Kidney capillary endothelial cell (primary cell): ENCODE results near the gene PGR.
"Not testable (repeated sequence)": the region's sequence is repeated elsewhere in the genome, so short reads cannot be mapped to it uniquely, and the experiment has no call there.

Source experiments
- DNase-seq: peaks from one replicate; pipeline ENCODE4 v3.0.0-alpha.2; 2018; ENCODE audit warnings: low spot score

PGR gene

DNA sequence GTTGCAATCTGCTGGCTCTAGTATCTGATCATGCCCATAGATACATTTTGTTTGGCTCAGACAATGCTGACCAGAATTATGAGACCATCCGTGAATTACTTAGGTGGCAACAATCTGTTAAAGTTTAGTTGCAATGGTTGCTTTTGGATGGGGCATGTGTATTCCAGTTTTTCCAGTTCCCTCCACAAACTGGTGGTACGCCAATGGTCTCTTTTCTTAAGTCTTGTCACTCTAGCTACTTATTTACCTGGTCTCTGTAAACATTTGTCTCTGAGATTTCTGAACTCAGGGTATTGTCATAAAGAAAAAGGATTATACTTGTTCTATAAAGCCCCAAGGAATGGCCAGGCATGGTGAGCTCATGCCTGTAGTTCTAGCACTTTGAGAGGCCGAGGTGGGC is 65.9 kb downstream of the PGR start:
- DNase-seq = no peak

DNA sequence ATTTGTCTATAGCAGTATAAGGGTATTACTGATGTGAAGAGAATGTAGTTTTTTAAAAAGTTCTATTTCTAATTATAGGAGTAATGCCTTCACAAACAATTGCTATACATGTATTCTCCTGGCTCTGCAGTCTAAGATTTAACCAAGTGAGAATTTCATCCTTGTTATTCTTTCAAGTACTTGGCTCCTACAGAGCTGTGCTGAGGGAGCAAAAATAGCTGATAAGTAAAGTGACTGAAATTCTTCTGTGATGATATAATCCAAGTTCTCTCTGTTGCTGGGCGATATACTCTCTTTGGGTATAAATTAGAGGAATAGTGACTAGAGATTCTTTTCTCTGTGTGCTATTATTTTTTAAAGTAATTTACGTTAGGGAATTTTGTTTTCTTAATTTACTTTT is 68.0 kb downstream of the PGR start:
- no peak for DNase-seq

DNA sequence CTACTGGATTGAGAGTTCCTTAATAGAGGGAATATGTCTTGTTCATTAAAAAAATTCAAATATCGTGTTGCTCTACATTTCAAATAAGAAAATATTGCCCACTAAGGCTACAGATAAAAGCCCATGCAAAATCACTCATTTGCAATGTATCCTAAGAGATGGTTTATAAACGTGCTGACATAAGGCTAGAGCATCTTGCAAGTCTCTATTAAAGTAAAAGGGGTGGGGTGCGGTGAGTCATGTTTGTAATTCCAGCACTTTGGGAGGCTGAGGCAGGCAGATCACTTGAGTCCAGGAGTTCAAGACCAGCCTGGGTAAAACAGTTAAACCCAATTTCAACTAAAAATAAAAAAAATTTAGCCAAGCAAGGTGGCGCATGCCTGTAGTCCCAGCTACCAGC is 70.3 kb downstream of the PGR start:
- DNase-seq = no peak

DNA sequence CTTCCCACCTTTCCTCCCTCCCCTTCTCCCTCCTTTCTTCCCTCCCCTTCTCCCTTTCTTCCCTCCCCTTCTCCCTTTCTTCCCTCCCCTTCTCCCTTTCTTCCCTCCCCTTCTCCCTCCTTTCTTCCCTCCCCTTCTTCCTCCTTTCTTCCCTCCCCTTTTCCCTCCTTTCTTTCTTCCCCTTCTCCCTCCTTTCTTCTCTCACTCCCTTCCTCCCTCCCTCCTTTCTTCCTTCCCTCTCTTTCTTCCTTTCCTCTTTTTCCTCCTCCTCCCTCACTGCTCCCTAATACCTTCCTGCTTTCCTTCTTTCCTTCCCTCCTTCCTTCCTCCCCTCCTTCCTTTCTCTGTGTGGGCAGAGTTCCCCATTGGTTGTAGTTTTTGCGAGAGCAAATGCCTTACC is 76.1 kb downstream of the PGR start:
- no peak for DNase-seq

DNA sequence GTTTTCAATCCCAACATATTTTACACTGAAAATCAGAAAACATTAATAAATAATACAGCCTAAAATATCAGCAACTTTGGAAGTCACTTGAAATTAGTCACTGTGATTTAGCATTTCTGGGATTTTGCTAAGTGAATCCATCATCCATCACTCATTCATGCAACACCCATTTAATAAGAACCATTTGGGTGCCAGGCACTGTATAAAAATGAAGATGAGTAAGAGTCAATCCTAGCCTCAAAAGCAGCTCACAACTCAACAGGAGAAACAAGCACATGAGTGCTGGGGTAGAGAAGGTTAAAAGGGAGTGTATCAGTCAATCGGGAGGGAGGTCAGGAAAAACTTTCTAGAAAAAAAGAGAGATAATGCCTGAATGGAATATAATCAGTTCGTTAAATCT is 77.9 kb downstream of the PGR start:
- DNase-seq = no peak

DNA sequence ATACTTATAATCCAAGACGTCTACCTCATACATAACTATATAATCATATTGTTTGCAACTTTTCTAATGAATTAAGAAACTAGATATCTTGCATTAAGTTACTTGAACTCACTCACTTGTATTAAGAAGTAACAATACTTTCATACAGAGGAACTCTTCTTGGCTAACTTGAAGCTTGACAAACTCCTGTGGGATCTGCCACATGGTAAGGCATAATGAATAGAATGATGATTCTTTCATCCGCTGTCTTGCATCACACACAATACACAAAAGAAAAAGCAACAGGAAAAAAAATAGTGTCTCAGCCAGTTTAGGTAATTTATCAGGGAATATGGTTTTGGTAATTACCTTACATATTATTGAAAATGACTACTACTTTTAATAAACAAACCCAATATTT is 79.8 kb downstream of the PGR start:
- DNase-seq = no peak

DNA sequence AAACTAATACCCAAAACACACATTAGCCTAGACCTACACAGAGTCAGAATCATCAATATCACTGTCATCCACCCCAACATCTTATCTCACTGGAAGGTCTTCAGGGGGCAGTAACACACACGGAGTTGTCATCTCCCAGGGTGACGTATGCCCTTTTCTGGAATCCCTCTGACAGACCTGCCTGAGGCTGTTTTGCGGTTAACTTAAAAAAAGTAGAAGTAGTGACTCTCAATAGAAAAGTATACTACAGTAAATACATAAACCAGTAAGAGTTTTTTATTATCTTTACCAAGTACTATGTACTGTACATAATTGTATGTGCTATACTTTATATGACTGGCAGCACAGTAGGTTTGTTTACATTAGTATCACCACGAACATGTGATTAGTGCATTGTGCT is 80.5 kb downstream of the PGR start:
- no peak for DNase-seq

DNA sequence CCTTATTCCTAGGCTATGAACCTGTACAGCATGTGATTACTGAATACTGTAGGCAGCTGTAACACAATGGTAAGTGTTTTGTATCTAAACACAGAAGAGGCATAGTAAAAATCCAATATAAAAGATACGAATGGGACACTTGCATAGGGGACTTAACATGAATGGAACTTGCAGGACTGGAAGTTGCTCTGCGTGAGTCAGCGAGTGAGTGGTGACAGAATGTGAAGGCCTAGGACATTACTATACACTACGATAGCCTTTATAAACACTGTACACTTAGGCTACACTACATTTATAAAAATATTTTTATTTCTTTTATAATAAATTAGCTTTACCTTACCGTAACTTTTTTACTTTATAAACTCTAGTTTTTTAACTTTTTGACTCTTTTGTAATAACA is 81.1 kb downstream of the PGR start:
- no peak for DNase-seq

DNA sequence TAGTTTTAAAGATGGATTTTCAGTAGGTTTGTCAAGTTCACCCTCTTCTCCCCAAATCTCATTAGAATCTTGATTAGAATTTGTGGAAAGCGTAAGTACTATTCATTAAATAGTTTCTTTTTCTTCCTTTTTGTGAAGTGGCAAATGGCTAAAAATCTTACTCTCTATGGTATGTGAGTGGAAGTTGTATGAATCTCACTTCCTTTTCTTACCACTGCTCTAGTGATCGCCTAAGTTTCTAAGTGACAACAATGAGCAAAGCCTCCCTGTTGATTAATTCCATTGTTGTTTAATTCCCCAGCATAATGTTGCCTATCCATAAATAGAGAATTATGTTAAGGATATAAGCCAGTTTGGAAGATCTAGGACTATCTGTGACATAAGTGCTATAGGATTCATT is 82.7 kb downstream of the PGR start:
- DNase-seq = no peak

DNA sequence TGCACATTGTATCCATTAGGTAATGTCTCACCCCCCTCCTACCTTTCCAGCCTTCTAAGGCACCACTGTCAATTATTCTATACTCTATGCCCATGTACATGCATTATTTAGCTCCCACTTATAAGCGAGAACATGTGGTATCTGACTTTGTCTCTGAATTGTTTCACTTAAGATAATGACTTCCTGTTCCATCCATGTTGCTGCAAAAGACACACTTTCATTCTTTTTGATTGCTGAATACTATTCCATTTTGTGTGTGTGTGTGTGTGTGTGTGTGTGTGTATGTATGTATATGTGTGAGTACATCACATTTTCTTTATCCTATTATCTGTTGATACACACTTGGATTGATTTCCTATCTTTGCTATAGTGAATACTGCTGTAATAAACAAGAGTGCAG is 84.2 kb downstream of the PGR start:
- DNase-seq = no peak

DNA sequence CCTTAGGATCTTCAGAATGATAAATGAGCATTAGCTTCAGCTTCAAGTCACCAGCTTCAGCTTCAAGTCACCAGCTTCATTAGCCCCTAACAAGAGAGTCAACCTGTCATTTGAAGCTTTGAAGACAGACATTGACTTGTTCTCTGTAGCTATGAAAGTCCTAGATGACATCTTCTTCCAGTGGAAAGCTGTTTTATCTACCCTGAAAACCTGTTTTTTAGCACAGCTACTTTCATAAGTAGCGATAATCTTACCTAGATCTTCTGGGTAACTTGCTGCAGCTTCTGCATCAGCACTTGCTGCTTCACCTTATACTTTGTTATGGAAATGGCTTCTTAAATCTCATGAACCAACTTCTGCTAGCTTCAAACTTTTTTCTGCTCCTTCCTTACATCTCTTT is 85.7 kb downstream of the PGR start:
- DNase-seq = no peak

DNA sequence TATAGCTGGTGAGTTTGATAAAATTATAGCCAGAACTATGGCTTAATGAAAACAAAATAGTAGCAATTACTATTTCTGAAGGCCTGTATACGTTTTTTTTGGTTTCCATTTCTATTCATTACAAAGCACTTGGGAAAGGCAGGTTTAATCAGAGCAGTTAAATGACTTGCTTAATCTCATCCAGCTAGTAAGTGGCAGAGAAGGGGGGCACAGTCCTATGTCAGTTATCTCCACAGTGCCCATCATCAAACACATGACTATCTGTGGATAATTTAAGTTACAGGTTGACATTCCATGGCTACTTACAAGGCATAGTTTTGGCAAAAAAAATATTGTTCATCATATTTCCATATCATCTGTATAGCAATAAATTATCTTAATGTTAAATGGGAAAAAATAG is 93.7 kb downstream of the PGR start:
- no peak for DNase-seq

DNA sequence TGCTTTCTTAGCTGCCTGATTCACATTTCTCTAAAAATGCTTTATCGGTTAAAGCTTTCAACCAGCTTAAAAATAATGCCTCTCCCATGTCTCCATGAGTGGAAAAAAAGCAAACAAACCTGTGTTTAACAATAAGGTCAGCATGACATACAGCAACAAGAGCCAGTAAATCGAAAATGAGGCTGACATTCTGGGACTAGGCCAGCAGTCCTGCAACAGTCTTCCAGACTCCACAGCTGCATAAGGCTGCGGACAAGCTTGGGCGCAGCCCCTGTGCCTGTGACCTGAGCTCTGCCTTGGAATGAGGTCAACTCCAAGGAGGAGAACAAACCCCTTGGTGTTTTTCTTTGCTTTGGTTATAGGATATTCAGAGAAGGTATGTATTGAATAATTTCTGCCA is 95.5 kb downstream of the PGR start:
- DNase-seq = no peak

DNA sequence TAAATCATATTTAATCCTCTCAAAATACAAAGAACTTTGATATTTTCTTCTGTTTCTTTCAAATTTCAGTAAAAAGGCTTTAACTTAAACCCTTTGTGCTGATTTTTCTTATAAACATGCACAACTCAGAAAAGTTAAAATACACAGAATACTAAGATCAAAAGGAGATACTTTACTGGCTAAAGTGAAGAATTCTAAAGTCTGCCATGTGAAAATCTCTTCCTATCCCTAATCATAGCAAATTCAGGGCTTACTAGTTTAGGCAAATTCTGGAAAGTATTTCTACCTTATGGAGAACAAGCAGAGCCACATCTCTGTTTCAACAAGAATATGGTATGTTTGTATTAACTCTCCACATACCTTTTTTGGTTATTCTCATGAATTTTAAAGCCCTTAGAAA is 96.6 kb downstream of the PGR start:
- DNase-seq = no peak

DNA sequence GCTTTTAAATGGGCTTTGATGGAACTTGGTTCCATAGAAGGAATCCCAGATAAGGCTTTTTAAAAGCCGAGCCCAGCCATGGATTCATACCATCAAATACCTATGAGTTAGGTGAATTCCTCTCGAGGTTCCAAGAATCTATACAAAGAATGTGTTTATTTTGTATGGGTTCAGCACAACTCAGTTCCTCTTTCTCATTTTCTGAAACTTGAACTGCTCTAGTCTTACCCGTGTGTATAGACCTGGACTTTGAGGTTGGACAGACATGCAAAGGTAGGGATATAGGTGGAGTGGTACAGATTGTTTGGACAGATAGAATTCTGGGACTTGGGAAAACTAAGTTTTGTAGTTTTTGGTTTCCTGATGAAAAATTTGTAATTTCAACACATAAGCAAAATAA is 97.9 kb downstream of the PGR start:
- DNase-seq = no peak

DNA sequence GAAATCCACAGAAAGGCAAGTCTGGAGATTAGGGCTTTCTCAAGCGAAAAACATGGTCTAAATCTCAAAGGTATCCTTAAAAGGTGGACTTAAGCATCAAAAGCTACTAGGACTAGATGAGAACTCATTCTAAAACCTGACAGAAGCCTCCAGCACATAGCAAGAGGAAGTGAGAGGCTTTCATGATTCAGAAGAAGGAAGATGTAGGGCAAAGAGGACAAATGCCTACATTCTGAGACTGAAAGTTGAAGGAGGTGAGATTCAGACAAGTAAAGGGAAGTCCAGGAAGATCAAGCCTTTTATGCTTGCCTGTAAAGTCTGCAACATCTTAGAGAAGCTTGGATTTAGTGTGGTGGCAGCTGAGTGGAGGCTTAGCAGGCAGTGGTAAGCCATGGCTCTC is 98.9 kb downstream of the PGR start:
- no peak for DNase-seq

DNA sequence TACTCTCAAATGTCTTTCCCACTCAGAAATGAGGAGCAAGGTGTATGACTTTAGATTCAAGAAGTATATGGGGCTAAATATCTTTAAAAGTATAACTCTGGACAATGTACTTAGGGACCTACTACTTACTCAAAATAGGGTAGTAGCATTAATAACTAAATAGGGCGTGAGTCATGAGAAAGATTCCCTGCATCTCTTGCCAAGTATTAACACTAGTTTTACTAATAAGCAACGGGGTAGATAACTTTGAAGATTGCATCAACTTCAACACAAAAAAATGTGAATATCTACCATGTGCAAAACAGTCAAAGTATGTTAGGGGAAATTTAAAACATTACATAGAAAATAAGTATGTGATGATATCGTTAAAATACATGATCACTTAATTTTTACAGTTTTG is 99.6 kb downstream of the PGR start:
- DNase-seq = no peak

DNA sequence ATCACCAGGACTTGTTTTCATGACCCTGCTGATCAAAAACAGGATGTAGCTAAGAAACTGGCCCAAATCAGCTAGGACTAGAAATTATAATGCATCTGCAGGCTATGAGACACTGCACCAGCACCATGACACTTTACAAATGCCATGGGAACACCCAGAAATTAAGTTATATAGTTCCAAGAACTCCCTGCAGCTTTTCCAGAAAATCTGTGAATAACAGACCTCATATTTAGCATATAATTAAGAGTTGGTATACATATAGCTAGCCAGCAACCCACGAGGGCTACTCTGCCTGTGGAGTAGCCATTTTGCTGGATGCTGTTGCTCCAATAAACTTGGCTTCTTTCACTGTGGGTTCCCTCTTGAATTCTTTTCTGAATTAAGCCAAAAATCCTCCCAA is 101.0 kb downstream of the PGR start:
- DNase-seq = no peak

DNA sequence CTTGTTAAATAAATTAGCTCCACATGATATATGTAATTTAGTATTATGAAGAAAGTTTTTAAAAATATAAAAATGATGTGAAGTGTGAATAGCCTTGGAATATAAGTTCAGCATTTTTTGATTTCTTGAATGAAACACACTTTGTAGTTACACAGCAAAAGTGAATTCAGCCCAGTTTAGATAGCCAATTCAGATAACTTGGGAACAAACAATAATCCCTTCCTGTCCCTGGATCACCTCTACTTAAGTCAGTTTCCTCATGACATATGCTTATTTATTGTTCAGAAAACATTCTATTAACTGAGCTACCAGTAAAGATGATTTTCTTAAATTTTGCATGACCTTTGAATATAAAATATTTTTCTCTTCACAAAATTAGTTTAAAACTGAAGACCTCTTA is 107.4 kb downstream of the PGR start:
- no peak for DNase-seq

DNA sequence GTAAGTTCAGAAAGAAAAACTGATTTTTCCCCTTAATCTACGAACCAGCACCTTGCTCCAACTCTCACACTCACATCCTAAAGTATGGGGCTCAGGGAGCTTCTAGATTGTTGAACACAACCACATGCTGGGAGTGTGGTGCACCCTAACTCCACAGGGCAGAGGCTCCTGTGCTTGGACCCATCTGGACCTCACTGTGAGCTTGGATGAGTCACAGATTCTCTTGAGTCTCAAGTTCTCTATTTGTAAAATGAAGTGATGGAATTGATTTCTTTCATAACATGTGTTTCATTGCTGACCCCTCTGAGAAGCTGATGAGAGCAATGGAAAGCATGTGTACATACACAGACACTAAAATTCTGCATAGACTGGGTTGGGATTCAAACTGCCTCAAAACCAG is 109.7 kb downstream of the PGR start:
- no peak for DNase-seq

DNA sequence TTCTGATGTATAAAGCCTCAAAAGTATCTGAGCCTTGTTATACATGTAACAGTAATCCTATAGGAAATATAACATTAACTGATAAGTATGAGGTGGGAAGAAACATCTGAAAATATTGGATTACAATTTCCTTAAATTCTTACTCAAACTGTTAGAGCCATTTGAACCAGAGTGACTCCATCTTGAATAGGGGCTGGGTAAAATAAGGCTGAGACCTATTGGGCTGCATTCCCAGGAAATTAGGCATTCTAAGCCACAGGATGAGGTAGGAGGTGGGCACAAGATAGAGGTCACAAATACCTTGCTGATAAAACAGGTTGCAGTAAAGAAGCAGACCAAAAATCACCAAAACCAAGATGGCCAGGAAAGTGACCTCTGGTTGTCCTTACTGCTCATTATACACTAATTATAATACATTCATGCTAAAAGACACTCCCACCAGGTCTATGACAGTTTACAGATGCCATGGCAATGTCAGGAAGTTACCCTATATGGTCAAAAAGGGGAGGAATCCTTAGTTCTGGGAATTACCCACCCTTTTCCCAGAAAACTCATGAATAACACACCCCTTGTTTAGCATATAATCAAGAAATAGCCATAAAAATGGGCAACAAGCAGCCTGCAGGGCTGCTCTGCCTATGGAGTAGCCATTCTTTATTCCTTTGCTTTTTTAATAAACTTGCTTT is 114.9 kb downstream of the PGR start:
- DNase-seq = no peak

DNA sequence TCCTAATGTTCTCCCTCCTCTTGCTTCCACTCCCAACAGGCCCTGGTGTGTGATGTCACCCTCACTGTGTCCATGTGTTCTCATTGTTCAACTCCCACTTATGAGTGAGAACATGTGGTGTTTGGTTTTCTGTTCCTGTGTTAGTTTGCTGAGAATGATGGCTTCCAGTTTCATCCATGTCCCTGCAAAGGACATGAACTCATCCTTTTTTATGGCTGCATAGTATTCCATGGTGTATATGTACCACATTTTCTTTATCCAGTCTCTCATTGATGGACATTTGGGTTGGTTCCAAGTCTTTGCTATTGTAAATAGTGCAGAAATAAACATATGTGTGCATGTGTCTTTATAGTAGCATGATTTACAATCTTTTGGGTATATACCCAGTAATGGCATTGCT is 115.9 kb downstream of the PGR start:
- DNase-seq = not testable (repeated sequence)

DNA sequence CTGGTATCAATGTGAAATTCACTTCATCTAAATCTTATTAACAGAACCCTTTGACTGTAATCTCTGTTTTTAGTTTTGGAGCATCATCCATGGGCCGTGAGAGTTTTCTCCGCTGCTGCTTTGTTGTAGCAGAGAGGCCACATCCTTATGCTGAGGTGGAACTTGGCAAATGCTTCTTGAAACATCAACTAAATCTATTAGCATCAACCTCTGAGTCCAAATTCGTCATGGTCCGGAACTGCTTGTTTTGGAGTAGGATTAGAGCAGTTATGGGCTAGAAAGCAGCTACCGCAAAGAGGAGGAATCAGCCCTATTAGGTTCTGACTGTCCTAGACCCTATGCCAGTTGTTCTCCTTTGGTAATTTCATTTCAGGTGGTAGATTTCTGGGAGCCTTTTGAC is 117.7 kb downstream of the PGR start:
- DNase-seq = no peak

DNA sequence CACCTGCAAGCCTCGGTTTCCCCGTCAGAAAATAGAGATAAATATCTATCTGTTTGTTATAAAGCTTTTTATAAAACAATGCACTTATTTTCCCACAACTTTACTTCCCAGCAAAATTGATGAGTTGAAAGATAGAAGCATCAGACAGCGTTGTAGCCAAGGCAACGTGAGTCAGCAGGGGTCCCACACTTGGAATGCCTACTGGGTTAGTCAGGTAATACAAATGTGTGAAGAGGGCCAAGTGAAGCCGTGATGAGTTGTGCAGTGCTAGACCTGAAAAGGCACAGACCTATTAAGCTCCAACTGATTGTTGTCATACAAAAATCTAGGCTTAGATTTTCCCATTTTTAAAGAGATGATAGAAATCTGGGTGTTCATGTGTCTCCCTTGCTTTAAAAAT is 118.7 kb downstream of the PGR start:
- no peak for DNase-seq

DNA sequence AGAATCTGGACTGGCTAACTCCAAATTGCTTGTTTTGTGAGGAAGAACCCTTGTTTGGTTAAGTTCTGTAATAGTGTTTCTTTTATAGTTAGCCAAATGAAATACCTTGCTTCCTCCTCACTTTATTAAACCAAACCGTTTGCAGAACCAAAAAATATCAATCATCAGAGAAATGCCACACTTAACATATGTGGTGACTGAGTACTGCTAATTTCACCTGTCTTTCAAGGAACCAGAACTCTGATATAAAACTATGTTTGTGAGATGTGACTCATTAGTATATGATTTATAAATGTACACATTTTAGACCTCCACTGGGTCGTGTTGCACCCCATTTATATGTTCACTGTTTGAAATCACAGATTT is 119.9 kb downstream of the PGR start:
- no peak for DNase-seq
